ENCODE results near the gene JMJD6.
A peak's percentile ranks its signal among the peaks of the same experiment; 100 is the strongest.
"Not testable (repeated sequence)": the region's sequence is repeated elsewhere in the genome, so short reads cannot be mapped to it uniquely, and the experiment has no call there.

The JMJD6 gene

GRCh38 chr17:76726231-76726775 is at the start of gene JMJD6:
JMJD6 (minus strand) TSS chr17:76726606; CDS start chr17:76726475, 131 bp downstream.
- in situ Hi-C loops (cut with HindIII; ENCODE audit: low pct_ligation_motif_present, low pct_unique_long_range_greater_than_20kb, low sequenced_read_pairs) = no loop called here
- DNase-seq = peak; percentile 96

- no peak for DNase-seq
- in situ Hi-C loops (cut with HindIII; ENCODE audit: low pct_ligation_motif_present, low pct_unique_long_range_greater_than_20kb, low sequenced_read_pairs) = no loop called here
These were observed 48.7 kb upstream of the JMJD6 start for GRCh38 chr17:76775021-76775600.

- peak; percentile 89 for DNase-seq
- in situ Hi-C loops (cut with HindIII; ENCODE audit: low pct_ligation_motif_present, low pct_unique_long_range_greater_than_20kb, low sequenced_read_pairs) = no loop called here
These were observed 46.6 kb upstream of the JMJD6 start for GRCh38 chr17:76772842-76773525.

- DNase-seq = no peak
- in situ Hi-C loops (cut with HindIII; ENCODE audit: low pct_ligation_motif_present, low pct_unique_long_range_greater_than_20kb, low sequenced_read_pairs) = no loop called here
These were observed 32.2 kb upstream of the JMJD6 start for GRCh38 chr17:76758570-76758969.

- DNase-seq = no peak
- in situ Hi-C loops (cut with HindIII; ENCODE audit: low pct_ligation_motif_present, low pct_unique_long_range_greater_than_20kb, low sequenced_read_pairs) = no loop called here
These were observed 30.9 kb upstream of the JMJD6 start for GRCh38 chr17:76757256-76757655.

- in situ Hi-C loops (cut with HindIII; ENCODE audit: low pct_ligation_motif_present, low pct_unique_long_range_greater_than_20kb, low sequenced_read_pairs) = no loop called here
These were observed 28.9 kb upstream of the JMJD6 start for GRCh38 chr17:76755285-76755684.

GRCh38 chr17:76753061-76753961 is 26.9 kb upstream of the JMJD6 start:
- in situ Hi-C loops (cut with HindIII; ENCODE audit: low pct_ligation_motif_present, low pct_unique_long_range_greater_than_20kb, low sequenced_read_pairs) = no loop called here
- no peak for DNase-seq

More at GRCh38 chr17:76755285-76755684, 28.9 kb upstream of the JMJD6 start:
- DNase-seq = no peak

- in situ Hi-C loops (cut with HindIII; ENCODE audit: low pct_ligation_motif_present, low pct_unique_long_range_greater_than_20kb, low sequenced_read_pairs) = no loop called here
- DNase-seq = no peak
These were observed 25.6 kb upstream of the JMJD6 start for GRCh38 chr17:76752006-76752405.

GRCh38 chr17:76751416-76751993 is 25.1 kb upstream of the JMJD6 start:
- in situ Hi-C loops (cut with HindIII; ENCODE audit: low pct_ligation_motif_present, low pct_unique_long_range_greater_than_20kb, low sequenced_read_pairs) = no loop called here
- DNase-seq = no peak

- no peak for DNase-seq
- in situ Hi-C loops (cut with HindIII; ENCODE audit: low pct_ligation_motif_present, low pct_unique_long_range_greater_than_20kb, low sequenced_read_pairs) = no loop called here
These were observed 22.3 kb upstream of the JMJD6 start for GRCh38 chr17:76748657-76749056.

GRCh38 chr17:76747716-76748363 is 21.4 kb upstream of the JMJD6 start:
- in situ Hi-C loops (cut with HindIII; ENCODE audit: low pct_ligation_motif_present, low pct_unique_long_range_greater_than_20kb, low sequenced_read_pairs) = no loop called here
- DNase-seq = no peak

GRCh38 chr17:76745785-76746184 is 19.4 kb upstream of the JMJD6 start:
- in situ Hi-C loops (cut with HindIII; ENCODE audit: low pct_ligation_motif_present, low pct_unique_long_range_greater_than_20kb, low sequenced_read_pairs); DNase-seq: not testable (repeated sequence)

GRCh38 chr17:76744747-76745146 is 18.3 kb upstream of the JMJD6 start:
- in situ Hi-C loops (cut with HindIII; ENCODE audit: low pct_ligation_motif_present, low pct_unique_long_range_greater_than_20kb, low sequenced_read_pairs) = no loop called here

GRCh38 chr17:76742958-76743357 is 16.6 kb upstream of the JMJD6 start:
- in situ Hi-C loops (cut with HindIII; ENCODE audit: low pct_ligation_motif_present, low pct_unique_long_range_greater_than_20kb, low sequenced_read_pairs) = no loop called here
- DNase-seq = no peak

More at GRCh38 chr17:76744747-76745146, 18.3 kb upstream of the JMJD6 start:
- DNase-seq = no peak

GRCh38 chr17:76740329-76741118 is 14.1 kb upstream of the JMJD6 start:
- in situ Hi-C loops (cut with HindIII; ENCODE audit: low pct_ligation_motif_present, low pct_unique_long_range_greater_than_20kb, low sequenced_read_pairs) = no loop called here
- no peak for DNase-seq

GRCh38 chr17:76739568-76740115 is 13.2 kb upstream of the JMJD6 start:
- in situ Hi-C loops (cut with HindIII; ENCODE audit: low pct_ligation_motif_present, low pct_unique_long_range_greater_than_20kb, low sequenced_read_pairs); DNase-seq: not testable (repeated sequence)

GRCh38 chr17:76738468-76738850 is 12.1 kb upstream of the JMJD6 start:
- in situ Hi-C loops (cut with HindIII; ENCODE audit: low pct_ligation_motif_present, low pct_unique_long_range_greater_than_20kb, low sequenced_read_pairs) = no loop called here
- no peak for DNase-seq
